HG02870 (cell line): Measurements from ENCODE around the gene PDE4D.

Experiments used
- ATAC-seq: cut with Tn5 transposase; IDR thresholded peaks from one replicate; pipeline ENCODE4 v1.9.1; 2021; ENCODE audit warnings: mild to moderate bottlenecking, moderate library complexity; ENCODE audit not compliant: unreplicated experiment

The PDE4D gene

DNA sequence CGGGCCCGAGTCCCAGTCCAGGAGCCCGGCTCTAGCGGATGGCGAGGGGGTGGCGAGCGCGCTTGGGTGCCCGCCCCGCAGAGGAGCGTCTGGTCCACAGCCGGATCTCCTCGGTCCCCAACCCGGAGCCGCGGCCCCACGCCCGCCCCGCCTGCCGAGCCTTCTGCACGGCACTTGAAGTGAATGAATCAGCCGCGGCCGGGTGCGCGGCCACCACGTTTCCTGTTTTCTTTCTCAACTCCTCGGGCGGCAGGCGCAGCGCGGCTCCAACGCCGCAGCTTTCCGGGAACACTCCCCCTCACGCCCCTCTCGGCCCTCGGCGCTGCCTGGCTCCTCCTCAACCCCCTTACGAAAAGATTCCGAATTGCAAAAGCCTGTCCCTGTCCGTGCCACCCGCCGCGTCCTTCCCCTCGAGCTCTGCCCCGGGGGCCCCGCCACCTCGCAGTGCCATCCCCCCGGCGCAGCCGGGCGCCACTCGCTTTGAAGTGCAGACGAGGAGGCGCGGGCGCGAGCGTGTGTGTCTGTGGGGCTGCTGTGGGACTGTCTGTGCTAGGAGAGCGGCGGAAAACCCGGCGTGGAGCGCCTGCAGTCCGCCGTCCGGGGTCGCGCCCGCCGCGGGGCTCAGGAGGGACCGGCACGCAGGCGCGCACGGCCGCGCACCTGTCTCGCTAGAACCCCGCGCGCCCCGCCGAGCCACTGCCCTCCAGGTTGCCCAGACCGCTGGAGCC lies 854.1 kb downstream of the PDE4D start:
- ATAC-seq: peak; percentile 60

DNA sequence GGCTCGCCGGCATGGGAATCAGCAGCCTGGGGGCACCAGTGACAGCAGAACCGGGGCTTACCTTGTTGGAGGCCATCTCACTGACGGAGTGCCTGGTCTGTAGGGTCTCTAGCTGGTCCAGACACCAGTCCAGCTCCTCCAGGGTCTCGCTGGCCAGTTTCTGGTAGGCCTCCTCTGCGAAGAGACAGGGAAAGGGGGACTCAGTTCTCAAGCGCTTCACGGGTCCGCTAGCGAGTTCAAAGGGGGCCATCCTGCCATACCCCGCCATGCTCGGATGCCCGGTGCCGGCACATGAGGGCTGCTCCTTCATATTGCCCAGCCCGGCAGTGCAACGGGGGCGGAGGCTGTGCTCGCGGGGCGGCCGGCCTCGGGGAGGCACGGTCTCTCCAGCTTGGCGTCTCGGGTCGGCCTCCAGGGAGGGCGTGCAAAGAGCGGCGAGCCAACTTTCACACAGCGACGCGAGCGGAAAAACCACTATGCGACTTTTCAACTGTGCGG lies 854.7 kb downstream of the PDE4D start:
- ATAC-seq: no peak

DNA sequence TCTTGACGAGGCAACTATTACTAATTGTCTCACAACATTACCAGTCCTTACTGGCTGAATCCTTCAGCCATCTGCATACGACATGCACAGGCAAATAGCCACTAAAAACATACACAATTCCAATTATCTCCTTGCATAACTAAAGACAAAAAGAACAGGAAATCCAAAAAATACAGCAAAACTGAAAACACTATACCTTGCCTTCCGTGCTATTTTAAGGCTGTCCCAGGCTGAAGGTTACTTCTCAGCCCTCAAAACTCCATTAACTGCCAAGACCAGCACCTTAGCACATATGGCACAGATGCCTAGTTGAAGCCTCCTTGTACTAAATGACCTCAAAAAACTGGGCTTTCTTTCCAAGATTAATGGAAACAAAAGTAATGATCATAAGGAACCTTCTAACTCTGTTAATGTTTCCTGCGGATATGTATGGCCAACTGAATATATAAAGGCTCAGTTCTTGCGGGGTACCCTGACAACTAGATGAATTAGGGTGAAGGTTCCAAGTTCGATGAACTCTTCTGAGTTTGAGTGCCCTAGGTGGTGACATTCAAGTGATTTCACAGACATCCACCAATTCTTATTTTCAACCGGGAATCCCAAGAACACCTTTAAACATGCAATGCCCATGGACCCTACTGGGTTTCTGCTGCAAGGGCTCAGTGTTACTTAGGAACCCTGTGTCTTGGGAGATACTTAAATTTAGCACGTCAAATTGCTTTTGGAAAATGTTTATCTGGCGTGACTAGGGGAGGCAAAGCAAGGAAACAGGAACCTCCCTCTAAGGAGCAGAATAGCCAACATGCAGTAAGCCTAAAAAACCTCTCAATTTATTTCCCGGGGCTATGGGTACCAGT lies 855.4 kb downstream of the PDE4D start:
- ATAC-seq: no peak

DNA sequence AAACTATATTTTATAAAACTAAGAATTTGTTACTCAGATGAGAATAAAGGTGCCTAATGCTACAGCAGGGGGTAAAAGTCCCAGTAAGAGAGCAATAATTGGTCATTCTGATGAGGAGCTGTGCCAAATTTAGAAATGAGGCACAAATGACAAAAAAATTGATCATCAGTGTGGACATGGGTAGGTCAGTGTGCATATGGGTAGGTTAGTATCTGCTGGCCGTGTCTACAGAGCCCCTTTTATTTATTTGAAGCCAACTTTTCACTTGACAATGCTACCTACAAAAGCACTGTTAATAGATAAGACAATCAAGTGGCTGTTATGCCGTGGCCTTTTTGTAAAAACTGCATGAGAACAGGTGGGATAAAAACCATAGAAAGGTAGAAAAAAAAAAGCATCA lies 856.1 kb downstream of the PDE4D start:
- ATAC-seq: no peak

DNA sequence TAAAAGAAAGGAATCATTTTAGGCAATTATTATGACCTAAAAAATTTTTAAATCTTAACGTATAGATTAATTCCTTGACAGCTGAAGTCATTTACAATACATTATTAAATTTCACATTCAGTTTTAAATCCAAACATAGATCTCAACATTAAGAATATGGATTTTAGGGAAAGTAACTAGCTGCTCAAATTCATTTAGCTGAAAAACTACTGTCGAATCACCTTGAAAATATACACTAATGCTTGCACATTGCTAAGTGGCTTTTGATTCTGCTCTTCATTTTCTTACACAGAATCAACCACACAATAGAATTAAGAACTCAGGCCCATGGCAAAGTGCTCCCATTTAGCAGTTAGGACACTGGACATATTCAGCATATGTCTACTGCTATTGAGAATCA lies 856.5 kb downstream of the PDE4D start:
- ATAC-seq: no peak

DNA sequence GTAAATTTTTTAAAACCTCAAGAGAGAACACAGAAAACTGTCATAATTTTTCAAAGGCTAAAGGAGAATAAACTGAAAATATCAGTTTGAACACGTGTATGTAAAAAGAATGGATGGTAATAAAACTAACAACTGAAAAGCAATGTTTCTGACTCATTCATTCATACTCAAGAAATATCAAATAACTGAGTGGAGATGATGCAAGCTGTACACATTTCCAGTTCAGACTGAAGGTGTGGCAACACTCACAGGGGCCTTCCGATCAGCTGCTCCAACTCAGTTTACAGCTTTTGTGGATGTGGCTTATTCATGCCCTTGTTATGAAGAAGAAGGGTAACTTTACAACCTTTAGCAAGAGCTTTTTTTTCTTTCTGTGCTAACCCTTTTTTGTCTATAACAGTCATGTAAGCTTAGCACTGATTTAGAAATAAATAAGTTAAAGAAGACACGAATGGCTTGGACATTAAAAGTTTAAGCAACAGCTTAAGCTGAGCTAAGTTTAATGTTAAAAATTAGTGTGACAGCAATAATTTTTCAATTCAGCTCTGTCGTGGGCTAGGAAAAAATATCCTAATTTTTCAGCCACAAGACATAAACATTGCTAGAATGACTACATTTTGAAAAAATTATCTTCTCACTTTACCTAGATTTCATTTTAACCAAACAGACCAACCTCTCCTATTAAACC lies 857.1 kb downstream of the PDE4D start:
- no peak for ATAC-seq

DNA sequence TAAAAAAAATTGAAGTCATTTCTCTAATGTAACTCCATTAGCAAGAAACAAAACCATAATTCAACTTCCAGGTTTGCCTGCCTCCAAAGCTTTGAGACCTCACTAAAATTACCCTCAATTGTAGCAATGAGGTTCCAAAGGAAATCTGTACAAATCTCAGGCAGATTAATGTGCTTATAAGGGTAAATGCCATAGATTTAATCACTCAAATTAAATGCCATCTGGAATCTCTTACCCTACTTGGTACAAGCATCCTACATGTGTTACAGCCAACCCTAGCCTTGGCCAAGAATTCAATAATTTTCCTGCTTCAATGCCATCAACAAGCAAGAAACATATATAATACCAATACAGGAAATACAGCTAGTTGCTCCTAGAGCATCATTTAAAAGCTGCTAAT lies 857.8 kb downstream of the PDE4D start:
- ATAC-seq: no peak

DNA sequence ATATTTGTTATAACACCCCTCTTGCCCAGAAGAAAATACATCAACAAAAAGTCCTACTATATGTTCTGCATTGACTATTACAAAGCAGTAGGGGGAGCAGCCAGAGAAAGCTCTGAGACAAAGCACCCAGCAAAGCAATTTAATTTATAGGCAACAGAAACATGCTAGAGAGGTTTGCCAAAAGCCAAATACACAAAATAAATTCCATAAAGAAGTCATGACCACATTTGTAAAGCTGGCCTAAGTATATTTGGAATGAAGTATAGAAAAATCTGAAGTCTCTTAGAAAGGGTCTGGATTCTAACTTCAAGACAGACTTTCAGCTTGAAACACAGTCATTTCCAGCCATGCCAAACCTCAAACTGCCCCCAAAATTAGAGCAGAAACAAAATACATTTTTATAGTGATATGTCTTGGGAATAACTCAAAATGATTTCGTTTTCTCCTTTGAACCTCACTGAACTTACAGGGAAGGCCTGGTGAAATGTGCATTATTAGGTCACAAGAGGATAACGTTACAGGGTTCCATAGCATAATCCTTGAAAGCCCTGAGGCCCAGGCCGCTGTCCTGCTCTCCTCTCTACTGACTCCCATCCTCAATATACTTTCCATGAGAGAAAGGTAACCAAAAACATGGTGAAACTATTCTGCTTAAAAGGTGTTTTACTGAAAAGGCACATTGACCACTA lies 858.9 kb downstream of the PDE4D start:
- peak; percentile 44 for ATAC-seq

DNA sequence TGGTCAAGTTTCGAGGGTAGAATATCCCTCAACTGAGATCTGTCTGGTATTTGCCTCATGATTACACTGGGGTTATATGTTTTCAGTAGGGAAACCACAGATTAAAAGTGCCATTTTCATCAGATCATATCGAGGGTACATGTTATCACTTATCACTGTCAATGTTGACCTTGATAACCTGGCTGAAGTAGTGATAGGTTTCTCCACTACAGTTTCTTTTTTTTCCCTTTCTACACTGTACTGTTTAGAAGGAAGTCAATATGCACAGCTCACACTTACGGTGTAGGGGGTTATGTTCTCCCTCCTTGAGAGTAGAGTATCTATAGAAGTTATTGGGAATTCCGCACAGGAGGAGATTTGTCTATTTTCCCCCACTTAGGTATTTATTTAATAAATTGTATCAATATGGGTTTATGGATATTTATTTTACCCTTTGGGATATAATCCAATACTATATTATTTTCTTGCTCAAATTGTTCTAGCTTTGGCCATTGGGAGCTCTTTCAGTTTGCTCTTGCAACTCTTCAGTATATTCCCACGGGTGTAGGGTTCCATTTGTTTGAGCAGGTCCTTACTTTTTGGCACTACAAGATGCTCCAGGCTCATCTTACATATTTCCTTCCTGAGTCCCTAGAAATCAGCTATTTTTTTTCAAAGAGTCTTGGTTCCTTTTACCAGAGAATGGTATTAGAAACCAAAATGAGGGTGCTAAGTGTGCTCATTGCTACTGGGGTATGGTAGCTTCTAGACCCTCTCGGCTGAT lies 866.2 kb downstream of the PDE4D start:
- no peak for ATAC-seq

DNA sequence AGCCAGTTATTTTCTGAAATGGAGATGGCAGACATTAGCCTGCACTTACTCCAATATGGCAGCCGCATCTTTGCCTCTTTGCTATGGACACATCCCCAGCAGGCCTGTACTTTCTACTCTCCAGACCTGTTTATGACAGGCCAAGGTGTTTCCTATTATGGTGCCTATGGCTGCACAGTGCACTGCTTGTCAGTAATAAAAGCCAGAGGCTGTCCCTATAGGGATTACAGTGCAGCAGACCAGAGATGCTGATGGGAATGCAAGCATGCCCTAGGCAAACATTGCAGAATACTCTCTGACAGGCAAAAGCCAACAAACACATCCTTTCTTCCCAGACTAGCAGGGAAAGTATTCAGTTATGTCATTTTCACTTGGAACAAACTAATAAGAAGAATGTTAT lies 867.8 kb downstream of the PDE4D start:
- ATAC-seq: no peak

DNA sequence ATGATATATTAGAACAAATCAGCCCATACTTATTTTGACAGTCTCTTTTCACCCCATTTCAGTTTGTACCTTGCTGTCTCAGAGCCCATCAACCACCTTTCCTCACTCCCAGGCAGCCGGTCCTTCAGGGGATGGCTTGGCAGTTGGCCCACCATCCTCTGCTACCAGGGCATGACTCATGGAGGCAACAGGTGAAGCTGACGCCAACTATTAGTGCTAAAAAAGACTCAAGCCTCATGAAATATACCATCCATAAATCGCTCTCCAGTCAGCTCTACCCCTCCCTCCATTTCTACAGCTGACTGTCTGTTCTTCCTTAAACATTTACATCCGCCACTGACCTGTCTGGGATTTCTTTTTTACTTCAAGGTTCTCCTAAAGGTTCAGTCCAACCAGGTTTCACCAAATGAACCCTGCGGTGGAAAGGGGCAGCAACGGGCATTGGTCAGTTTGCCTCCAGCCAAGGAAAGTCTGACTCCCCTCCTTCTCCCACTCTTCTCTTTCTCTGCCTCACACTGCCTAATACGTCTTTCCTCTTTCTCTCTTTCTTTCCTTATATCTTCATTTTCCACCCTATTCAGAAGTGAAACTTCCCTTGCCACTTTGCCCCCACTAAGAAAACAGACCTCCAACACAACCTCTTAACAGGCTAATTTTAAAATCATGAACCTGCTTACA lies 871.5 kb downstream of the PDE4D start:
- no peak for ATAC-seq

DNA sequence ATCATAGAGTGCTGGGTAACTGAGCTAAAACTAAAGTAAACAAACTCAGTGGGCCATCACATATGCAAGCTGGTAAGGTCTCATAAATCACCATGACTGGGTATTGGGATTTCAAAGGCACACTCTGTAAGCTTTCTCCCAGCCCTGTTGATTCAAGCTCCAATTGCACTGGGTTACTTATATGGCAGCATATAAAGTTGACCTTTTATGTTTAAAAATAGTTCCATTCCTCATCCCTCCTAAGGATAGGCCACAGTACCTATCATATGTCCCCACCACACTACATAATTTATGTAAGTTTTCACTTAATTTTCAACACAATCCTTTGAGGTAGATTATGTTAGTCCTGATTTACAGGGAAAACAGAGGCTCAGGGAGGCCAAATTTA lies 872.2 kb downstream of the PDE4D start:
- no peak for ATAC-seq

DNA sequence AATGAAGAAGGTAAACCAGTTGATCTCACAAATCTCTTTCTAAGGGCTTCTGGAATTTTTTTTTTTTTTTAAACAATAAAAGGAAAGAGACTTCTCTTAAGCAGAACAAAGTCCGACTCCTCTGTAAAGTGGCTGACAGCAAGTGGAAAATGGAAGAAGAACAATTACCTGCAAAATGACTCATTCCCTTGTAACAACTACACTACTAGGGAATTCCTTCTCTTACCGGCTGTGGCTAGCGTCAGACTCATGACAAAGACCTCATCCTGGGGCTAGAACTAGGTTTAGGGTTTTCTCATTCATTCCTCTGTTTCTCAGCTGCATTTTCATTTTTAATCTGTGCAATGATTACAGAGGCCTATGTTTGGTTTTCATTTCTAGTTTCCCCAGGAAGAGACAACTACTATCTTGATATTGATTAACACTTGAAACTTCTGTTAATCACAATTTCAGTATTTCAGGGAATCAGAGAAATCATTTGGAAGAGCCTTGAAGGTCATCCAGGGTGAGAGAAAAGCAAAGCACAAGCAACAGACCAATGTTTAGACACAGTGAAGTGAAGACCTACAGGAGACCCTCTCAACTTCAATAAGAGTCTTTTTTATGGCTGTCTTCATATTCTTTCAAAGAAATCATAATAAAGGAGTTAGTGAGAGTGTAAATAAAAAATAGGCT lies 872.8 kb downstream of the PDE4D start:
- no peak for ATAC-seq

DNA sequence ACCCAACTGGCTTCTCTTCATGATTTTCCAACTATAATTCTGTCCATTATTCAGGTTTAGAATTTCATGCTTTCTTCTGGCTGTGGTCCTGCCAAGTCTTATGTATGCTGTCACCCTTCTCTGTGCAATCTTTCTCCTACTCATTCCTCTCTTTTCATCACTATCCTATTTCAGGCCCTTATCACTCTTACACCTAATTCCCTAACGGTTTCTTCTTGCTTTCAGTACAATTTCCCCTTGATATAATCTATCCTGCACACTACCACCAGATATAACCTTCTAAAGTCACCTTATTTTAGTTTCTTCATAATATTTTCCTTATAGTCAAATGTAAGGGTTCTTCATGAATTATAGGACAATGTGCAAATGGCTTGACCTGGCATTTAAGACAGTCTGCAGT lies 874.4 kb downstream of the PDE4D start:
- no peak for ATAC-seq

DNA sequence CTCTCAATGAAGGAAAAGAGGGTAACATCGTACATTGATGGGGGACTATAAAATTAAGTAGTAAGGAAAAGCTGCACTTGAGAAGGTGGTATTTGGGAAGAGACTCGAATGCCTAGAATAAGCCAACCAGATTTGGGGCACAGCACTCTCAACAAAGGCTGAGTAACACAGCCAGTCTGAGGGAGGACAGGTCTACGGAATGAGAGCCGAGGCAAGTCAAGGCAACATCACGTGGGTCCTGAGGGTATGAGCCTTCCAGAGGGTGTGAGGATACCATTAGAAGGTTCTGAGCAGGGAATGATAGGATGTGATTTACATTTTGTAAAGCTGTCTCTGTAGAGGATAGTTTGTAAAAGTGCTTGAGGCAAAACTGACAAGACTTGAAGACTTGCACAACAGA lies 876.6 kb downstream of the PDE4D start:
- ATAC-seq: no peak

DNA sequence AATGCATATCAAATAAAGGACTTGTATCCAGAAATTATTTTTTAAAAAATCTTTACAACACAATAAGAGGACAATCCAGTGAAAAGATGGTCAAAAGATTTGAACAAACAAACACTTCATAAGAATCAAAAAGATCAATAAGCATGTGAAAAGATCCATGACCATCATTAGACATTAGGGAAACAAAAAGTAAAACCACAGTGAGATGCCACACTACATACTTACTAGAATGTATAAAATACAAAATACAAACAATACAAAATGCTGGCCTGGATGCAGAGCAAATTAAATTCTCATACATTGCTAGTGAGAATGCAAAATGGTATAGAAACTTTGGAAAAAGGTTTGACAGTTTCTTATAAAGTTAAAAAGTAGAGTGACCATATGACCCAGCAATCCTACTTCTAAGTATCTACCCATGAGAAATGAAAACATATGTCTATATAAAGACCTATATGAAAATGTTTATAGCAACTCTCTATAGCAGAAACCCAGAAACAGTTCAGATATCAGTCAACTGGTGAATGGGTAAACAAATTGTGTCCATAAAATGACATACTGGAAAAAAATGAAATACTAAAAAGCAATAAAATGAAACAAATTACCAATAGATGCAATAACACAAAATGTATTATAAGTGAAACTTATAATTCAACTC lies 884.6 kb downstream of the PDE4D start:
- ATAC-seq: no peak

DNA sequence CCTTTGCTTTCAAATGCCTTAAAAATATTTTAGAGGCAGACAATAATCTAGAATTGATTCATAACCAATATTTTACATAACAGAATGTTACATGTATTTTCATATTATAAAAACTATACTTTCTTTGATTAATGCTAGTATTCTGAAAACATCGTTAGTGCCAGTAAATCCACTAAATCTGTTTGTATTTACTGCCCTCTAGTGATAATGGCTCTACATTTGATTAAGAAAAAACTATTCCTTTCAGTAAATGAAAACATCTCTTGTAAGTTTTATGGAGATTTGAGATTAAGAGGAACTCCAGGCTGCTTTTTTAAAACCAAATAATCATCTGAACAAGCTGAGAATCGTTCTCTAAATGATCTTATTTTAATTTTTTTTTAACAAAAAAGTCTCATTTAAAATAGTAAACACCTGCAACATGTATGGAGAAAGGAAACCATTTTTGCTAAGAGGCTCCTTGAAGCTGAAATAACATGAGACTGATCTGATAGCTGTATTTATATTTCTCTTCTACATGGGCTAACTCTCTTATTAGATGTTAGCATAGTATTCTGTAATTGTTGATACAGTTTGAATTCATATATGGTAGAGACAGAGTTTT lies 886.0 kb downstream of the PDE4D start:
- no peak for ATAC-seq
